Measurements from ENCODE around the gene GALNT2.
A peak's percentile ranks its signal among the peaks of the same experiment; 100 is the strongest.

GALNT2 gene

DNA sequence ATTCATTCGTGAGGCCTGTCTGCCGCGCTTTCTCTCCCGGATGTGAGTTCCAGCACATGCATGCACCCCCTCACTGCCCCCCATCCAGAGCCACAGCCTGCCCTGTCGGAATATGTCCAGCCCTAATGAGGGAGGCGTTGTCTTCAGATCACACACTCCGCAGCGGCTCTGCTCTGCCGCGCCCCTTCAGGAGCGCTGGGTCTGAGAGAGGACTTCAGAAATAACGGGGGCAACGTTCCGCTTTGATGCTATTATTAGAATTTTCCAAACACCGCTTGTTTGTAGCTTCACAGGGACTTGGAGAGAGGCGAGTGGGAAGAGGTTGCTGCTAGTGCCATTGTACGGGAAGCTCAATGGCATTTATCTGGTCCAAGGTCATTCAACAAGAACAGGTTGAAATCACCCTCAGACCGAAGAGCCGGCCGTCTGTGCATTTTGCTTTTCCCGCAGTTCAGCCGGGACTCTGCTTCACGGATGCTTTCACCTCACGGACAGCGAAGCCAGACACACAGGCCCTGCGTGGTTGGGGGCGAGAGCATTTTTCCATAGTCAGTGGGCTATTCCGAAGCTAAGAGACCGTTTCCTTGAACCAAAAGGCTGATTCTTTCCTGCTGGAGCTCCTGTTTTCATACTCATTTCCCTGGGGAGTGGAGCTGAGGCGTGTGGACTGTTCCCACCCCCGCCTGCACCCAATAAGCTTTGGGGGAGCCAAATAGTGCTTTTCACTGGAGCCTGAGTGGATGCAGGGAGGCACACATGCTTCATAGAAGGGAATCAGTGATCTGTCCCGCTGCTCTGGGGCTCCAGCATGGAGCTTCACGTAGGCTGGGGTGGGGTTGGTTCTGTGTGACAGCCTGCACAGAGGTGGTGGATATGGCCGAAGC lies 69.7 kb downstream of the GALNT2 start:
- no peak overlapping the region for H3K27ac ChIP-seq
- TF ChIP-seq, protein P1, sequence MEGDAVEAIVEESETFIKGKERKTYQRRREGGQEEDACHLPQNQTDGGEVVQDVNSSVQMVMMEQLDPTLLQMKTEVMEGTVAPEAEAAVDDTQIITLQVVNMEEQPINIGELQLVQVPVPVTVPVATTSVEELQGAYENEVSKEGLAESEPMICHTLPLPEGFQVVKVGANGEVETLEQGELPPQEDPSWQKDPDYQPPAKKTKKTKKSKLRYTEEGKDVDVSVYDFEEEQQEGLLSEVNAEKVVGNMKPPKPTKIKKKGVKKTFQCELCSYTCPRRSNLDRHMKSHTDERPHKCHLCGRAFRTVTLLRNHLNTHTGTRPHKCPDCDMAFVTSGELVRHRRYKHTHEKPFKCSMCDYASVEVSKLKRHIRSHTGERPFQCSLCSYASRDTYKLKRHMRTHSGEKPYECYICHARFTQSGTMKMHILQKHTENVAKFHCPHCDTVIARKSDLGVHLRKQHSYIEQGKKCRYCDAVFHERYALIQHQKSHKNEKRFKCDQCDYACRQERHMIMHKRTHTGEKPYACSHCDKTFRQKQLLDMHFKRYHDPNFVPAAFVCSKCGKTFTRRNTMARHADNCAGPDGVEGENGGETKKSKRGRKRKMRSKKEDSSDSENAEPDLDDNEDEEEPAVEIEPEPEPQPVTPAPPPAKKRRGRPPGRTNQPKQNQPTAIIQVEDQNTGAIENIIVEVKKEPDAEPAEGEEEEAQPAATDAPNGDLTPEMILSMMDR (IDR thresholded peaks at IDR 0.05; ENCODE audit: low read depth, low read length, missing control alignments): peak; percentile 23
- no peaks in the 10 kb centered on the region for H3K36me3 ChIP-seq (replicated peaks)
- H3K4me3 ChIP-seq (ENCODE audit: low read depth, low read length): no peak overlapping the region
- H3K27me3 ChIP-seq (replicated peaks): no peaks in the 10 kb centered on the region
- DNase-seq: no peak
- in situ Hi-C loops (cut with HindIII; ENCODE audit: low pct_ligation_motif_present, low sequenced_read_pairs): no loop called here

DNA sequence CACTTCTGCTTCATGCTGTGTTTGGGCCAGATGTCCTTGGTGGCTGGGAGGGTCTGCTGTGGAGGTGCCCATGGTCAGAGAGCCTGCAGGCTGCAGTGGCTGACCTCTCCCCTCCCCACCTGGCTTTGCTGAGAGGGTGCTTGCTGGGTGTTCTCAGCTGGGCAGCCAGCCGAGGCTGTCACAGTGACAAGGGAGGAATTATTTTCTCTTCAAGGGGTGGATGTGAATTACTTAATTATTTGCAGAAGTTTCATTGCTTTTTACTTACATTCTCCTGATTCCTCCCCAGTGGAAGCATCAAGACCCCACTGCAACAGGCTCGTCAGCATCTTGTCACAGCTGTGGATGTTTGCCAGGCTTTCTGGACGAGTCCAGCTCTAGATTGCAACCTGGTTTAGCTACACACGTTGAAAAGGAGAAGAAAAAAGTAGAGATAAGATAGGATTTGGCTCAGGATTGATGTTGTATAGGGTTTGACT lies 70.3 kb downstream of the GALNT2 start:
- TF ChIP-seq, protein P1 (IDR thresholded peaks at IDR 0.05; ENCODE audit: low read depth, low read length, missing control alignments): no peak
- Histone ChIP-seq H3K36me3 (replicated peaks) (no peaks in the 10 kb centered on the region), H3K4me3 (ENCODE audit: low read depth, low read length) (no peak overlapping the region), H3K27ac (no peak overlapping the region), H3K27me3 (replicated peaks) (no peaks in the 10 kb centered on the region)
- DNase-seq: no peak
- in situ Hi-C loops (cut with HindIII; ENCODE audit: low pct_ligation_motif_present, low sequenced_read_pairs): no loop called here

DNA sequence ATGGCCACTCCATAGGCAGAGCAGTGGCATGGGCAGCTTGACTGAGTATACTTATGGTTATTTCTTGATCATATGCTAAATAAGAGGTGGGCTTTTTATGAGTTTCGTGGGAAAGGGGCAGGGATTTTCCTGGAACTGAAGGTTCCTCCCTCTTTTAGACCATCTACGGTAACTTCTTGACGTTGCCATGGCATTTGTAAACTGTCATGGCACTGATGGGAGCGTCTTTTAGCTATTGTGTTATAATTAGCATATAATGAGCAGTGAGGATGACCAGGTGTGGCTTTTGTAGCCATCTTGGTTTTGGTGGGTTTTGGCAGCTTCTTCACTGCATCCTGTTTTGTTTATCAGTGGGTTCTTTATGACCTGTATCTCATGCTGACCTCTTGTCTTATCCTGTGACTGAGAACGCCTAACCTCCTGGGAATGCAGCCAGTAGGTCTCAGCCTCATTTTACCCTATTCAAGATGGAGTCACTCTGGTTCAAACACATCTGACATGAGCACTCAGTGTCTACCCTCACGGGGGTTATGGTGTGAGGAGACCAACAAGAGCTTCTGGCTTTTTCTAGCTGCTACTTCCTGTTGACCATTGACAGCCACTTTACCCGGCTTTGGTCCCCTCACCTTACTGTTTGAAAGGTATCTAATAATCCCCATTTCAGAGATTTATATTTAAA lies 71.7 kb downstream of the GALNT2 start:
- H3K27ac ChIP-seq: no peak overlapping the region
- TF ChIP-seq, protein P1 (IDR thresholded peaks at IDR 0.05; ENCODE audit: low read depth, low read length, missing control alignments): no peak
- no peak for DNase-seq
- H3K36me3 ChIP-seq (replicated peaks): no peaks in the 10 kb centered on the region
- in situ Hi-C loops (cut with HindIII; ENCODE audit: low pct_ligation_motif_present, low sequenced_read_pairs): no loop called here
- no peaks in the 10 kb centered on the region for H3K27me3 ChIP-seq (replicated peaks)
- no peak overlapping the region for H3K4me3 ChIP-seq (ENCODE audit: low read depth, low read length)

DNA sequence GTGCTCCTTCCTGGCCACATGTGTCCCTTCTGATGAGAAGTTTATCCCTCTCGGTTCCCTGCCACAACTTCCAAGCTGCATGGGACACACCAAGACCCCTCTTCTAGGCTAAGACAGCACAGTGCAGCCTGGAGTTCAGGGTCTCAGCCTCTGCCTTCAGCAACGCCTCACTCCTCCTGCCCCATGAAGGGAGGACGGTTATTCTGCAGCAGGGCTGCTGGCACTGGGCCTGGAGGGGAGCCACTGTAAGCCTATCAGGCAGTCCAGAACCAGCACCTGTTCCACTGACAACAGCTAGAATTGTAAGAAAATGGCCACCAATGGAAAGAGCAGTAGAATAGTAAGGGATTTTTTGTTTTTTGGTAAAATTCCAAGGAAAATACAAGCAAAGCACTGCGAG lies 72.3 kb downstream of the GALNT2 start:
- H3K27me3 ChIP-seq (replicated peaks): no peaks in the 10 kb centered on the region
- in situ Hi-C loops (cut with HindIII; ENCODE audit: low pct_ligation_motif_present, low sequenced_read_pairs): no loop called here

DNA sequence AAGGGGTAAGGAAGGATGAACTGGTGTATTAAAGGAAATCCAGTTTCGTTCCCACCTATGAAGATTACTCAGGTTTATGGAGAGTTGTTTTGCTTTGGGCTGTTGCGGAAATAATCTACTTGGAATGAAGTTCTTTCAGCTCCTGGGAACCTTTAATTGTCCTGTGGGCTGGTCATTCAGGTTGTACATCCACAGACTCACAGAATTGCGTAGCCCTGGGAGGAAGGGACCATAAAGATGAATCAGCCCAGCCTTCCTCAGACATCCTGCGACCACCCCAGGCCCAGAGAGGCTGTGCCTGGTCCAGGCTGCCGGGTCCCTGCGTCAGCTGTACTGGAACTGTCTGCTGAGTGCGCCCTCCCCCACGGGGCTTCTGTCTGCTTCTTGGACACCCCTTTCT lies 72.7 kb downstream of the GALNT2 start:
- no peak for DNase-seq
- TF ChIP-seq, protein P1 (IDR thresholded peaks at IDR 0.05; ENCODE audit: low read depth, low read length, missing control alignments): no peak
- peak overlapping the region; percentile 62 for H3K27ac ChIP-seq
- H3K36me3 ChIP-seq (replicated peaks): no peaks in the 10 kb centered on the region
- in situ Hi-C loops (cut with HindIII; ENCODE audit: low pct_ligation_motif_present, low sequenced_read_pairs): no loop called here
- no peak overlapping the region for H3K4me3 ChIP-seq (ENCODE audit: low read depth, low read length)
- no peaks in the 10 kb centered on the region for H3K27me3 ChIP-seq (replicated peaks)

More for the DNA sequence above, 72.3 kb downstream of the GALNT2 start:
- TF ChIP-seq, protein P1 (IDR thresholded peaks at IDR 0.05; ENCODE audit: low read depth, low read length, missing control alignments): no peak
- H3K27ac ChIP-seq: no peak overlapping the region
- no peak overlapping the region for H3K4me3 ChIP-seq (ENCODE audit: low read depth, low read length)
- H3K36me3 ChIP-seq (replicated peaks): no peaks in the 10 kb centered on the region
- no peak for DNase-seq
